CD8-positive, alpha-beta memory T cell (primary cell): Measurements from ENCODE around the gene PPTC7. TPM values are rescaled to one million over a fixed set of nuclear protein-coding genes. Genes with fewer than 3 reads are reported as not detected.
A peak's percentile ranks its signal among the peaks of the same experiment; 100 is the strongest.
"Not testable (repeated sequence)": the region's sequence is repeated elsewhere in the genome, so short reads cannot be mapped to it uniquely, and the experiment has no call there.

Source experiments
- CTCF ChIA-PET: fragments of 350-600 bp; sonication (Branson Sonifier 250); formaldehyde crosslinking; loops from one replicate; lab custom pipeline; 2021; ENCODE audit warnings: antibody characterized with exemption; lab: Charles Lee
- POLR2A ChIA-PET: fragments of 350-600 bp; sonication (Branson Sonifier 250); formaldehyde crosslinking; loops from one replicate; lab custom pipeline; 2021; ENCODE audit warnings: antibody characterized with exemption; lab: Charles Lee
- DNase-seq, 5 donors: peaks; one replicate each; pipeline versions ENCODE4 v3.0.0 to v3.0.0-alpha.2; 2020 to 2022; ENCODE audit warnings: mixed read lengths in 1 of 5
- H3K27ac ChIP-seq: one replicate; pipeline ENCODE4 v1.7.0; 2013; ENCODE audit warnings: low read depth, mild to moderate bottlenecking, low read length, moderate library complexity
- H3K27me3 ChIP-seq: 2 replicates; pipeline ENCODE4 v1.7.0; 2013; ENCODE audit warnings: low read length, mild to moderate bottlenecking; ENCODE audit not compliant: insufficient read depth, poor library complexity, severe bottlenecking
- H3K36me3 ChIP-seq: 2 replicates; pipeline ENCODE4 v1.7.0; 2013; ENCODE audit warnings: mild to moderate bottlenecking, low read length, moderate library complexity; ENCODE audit not compliant: insufficient read depth
- H3K4me1 ChIP-seq: 2 replicates; pipeline ENCODE4 v1.7.0; 2013; ENCODE audit warnings: mild to moderate bottlenecking, low read length, moderate library complexity; ENCODE audit not compliant: insufficient read depth
- H3K4me3 ChIP-seq: 2 replicates; pipeline ENCODE4 v1.7.0; 2013; ENCODE audit warnings: mild to moderate bottlenecking, low read length
- H3K9me3 ChIP-seq: 2 replicates; pipeline ENCODE4 v1.7.0; 2013; ENCODE audit warnings: mild to moderate bottlenecking, low read length
- H3K27ac Mint-ChIP-seq, 8 donors: one replicate each; pipeline ENCODE4 v1.8.0; 2020 to 2021; ENCODE audit warnings: mixed read lengths in 8 of 8, mild to moderate bottlenecking in 6 of 8, inconsistent platforms in 3 of 8, moderate library complexity in 3 of 8
- H3K27me3 Mint-ChIP-seq, 2 donors: one replicate each; pipeline ENCODE4 v1.8.0; 2020 to 2021; ENCODE audit warnings: mixed read lengths in 2 of 2, mild to moderate bottlenecking in 1 of 2, moderate library complexity in 1 of 2
- H3K36me3 Mint-ChIP-seq, 3 donors: one replicate each; pipeline ENCODE4 v1.8.0; 2020 to 2021; ENCODE audit warnings: mixed read lengths in 3 of 3, inconsistent platforms in 1 of 3, mild to moderate bottlenecking in 1 of 3
- H3K4me1 Mint-ChIP-seq, 3 donors: one replicate each; pipeline ENCODE4 v1.8.0; 2020 to 2021; ENCODE audit warnings: mixed read lengths in 3 of 3, inconsistent platforms in 1 of 3, mild to moderate bottlenecking in 1 of 3
- H3K4me3 Mint-ChIP-seq, 7 donors: one replicate each; pipeline ENCODE4 v1.8.0; 2020 to 2021; ENCODE audit warnings: mixed read lengths in 7 of 7, mild to moderate bottlenecking in 6 of 7, moderate library complexity in 4 of 7, inconsistent platforms in 2 of 7
- H3K9me3 Mint-ChIP-seq, 5 donors: one replicate each; pipeline ENCODE4 v1.8.0; 2020 to 2022; ENCODE audit warnings: mixed read lengths in 5 of 5, mild to moderate bottlenecking in 3 of 5, moderate library complexity in 2 of 5, inconsistent platforms in 1 of 5
- polyA plus RNA-seq: library from polyadenylated mRNA; unstranded; fragments of 300-500 nt; fragmentation: Illumina TruSeq; gene quantifications from one replicate; pipeline ENCODE4 v1.2.3, GENCODE V29; 2021
- total RNA-seq, 2 experiments: library from RNA; stranded (reverse); gene quantifications; one replicate each; pipeline ENCODE4 v1.2.3, GENCODE V29; 2021

The PPTC7 gene
- total and polyA plus RNA-seq, 3 experiments from 2014 or later: 11.7 to 52.0 (median 52.0) TPM

DNA sequence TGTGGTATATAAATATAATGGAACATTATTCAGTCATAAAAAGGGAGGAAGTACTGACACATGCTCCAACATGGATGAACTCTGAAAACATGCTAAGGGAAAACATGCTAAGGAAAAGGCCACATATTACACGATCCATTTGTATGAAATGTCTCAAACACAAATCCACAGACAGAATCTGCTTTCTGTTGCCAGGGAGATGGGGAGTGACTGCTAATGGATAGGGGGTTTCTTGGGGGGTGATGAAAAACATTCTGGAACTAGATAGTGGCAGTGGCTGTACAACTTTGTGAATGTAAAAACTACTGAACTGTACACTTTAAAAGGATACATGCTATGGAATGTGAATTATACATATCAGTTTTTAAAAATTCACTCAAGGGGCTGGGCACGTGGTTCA is 6.6 kb downstream of the PPTC7 start:
- Mint-ChIP-seq H3K4me3 (peak overlapping the region in 5 of 7 donors; percentile 16 to 68 (median 43)), H3K27ac (peak overlapping the region in 7 of 8 donors; percentile 9 to 92 (median 78)), H3K4me1 (peaks cover 70 to 86% (median 81%) of the 10 kb centered on the region in 3 donors), H3K27me3 (no peaks in the 10 kb centered on the region), H3K36me3 (peaks cover 1 to 11% (median 10%) of the 10 kb centered on the region in 3 donors), H3K9me3 (peaks cover 5 to 8% (median 7%) of the 10 kb centered on the region in 5 donors)
- Histone ChIP-seq H3K9me3 (peaks cover 4% of the 10 kb centered on the region), H3K4me3 (no peak overlapping the region), H3K36me3 (peaks cover 7% of the 10 kb centered on the region), H3K4me1 (peaks cover 67% of the 10 kb centered on the region), H3K27me3 (no peaks in the 10 kb centered on the region), H3K27ac (no peak overlapping the region)
- no peak for DNase-seq
- ChIA-PET CTCF (interaction anchor here (1.1 to 2.2 kb wide), 5 partner anchors 9 to 27 kb away, joined by 3 to 16 read pairs (median 7); no protein-coding TSS in a partner anchor), POLR2A (no interaction called here)

- Histone ChIP-seq H3K4me3 (no peak overlapping the region), H3K27ac (no peak overlapping the region), H3K4me1 (peaks cover 56% of the 10 kb centered on the region), H3K27me3 (no peaks in the 10 kb centered on the region), H3K9me3 (peaks cover 5% of the 10 kb centered on the region), H3K36me3 (peaks cover 7% of the 10 kb centered on the region)
- no peaks in the 10 kb centered on the region for H3K27me3 Mint-ChIP-seq
- POLR2A ChIA-PET: interaction anchor here (0.6 to 1.3 kb wide), 5 partner anchors 12 to 167 kb away, joined by 3 to 4 read pairs (median 4); no protein-coding TSS in a partner anchor
- H3K4me3 Mint-ChIP-seq: peak overlapping the region in 3 of 7 donors; percentile 18 to 61 (median 43)
- H3K27ac Mint-ChIP-seq: peak overlapping the region in 4 of 8 donors; percentile 41 to 92 (median 71)
- H3K9me3 Mint-ChIP-seq: peaks cover 8 to 13% (median 12%) of the 10 kb centered on the region in 5 donors
- DNase-seq: no peak
- CTCF ChIA-PET: interaction anchor here (1.1 to 2.0 kb wide), 6 partner anchors 11 to 26 kb away, joined by 3 to 16 read pairs (median 4); no protein-coding TSS in a partner anchor
- H3K36me3 Mint-ChIP-seq: peaks cover 1 to 12% (median 11%) of the 10 kb centered on the region in 3 donors
- peaks cover 58 to 74% (median 69%) of the 10 kb centered on the region in 3 donors for H3K4me1 Mint-ChIP-seq
These were observed 7.8 kb downstream of the PPTC7 start for GRCh38 chr12:110575326-110575725.

DNA sequence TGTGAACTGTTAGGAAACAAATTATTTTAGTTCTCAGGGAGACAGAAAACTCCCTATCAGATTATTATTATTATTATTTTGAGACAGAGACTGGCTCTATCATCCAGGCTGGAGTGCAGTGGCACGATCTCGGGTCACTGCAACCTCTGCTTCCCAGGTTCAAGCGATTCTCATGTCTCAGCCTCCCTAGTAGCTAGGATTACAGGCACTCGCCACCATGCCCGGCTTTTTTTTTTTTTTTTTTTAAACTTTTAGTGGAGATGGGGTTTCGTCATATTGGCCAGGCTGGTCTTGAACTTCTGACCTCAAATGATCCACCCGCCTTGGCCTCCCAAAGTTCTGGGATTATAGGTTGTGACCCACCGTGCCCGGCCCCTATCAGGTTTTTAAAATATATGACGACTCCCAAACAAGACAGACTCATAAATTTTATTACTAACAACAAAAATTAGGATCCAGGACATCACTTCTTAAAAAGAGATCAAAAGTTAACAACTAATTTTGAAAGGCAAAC is 8.3 kb downstream of the PPTC7 start:
- Mint-ChIP-seq H3K4me3 (peak overlapping the region in 1 of 7 donors; percentile 18), H3K4me1 (peaks cover 53 to 70% (median 65%) of the 10 kb centered on the region in 3 donors), H3K9me3 (peaks cover 8 to 15% (median 13%) of the 10 kb centered on the region in 5 donors), H3K27ac (peak overlapping the region in 1 of 8 donors; percentile 81), H3K36me3 (peaks cover 1 to 14% (median 13%) of the 10 kb centered on the region in 3 donors)
- H3K36me3 ChIP-seq, H3K27me3 Mint-ChIP-seq, H3K9me3 ChIP-seq, H3K27ac ChIP-seq, H3K4me3 ChIP-seq, H3K27me3 ChIP-seq, DNase-seq: not testable (repeated sequence)
- ChIA-PET CTCF (interaction anchor here (0.7 to 2.0 kb wide), 4 partner anchors 11 to 132 kb away, joined by 5 to 16 read pairs (median 6); no protein-coding TSS in a partner anchor), POLR2A (interaction anchor here (0.6 to 1.3 kb wide), 2 partner anchors 12 to 113 kb away, joined by 3 to 4 read pairs; no protein-coding TSS in a partner anchor)
- peaks cover 51% of the 10 kb centered on the region for H3K4me1 ChIP-seq

- Histone ChIP-seq H3K4me3 (no peak overlapping the region), H3K4me1 (peaks cover 43% of the 10 kb centered on the region), H3K36me3 (peaks cover 7% of the 10 kb centered on the region), H3K27me3 (no peaks in the 10 kb centered on the region), H3K27ac (no peak overlapping the region), H3K9me3 (peaks cover 11% of the 10 kb centered on the region)
- POLR2A ChIA-PET: interaction anchor here (0.6 kb wide), 1 partner anchor 112 kb away, joined by 3 read pairs; no protein-coding TSS in a partner anchor
- CTCF ChIA-PET: interaction anchor here (0.7 to 1.4 kb wide), 2 partner anchors 12 to 132 kb away, joined by 5 read pairs; no protein-coding TSS in a partner anchor
- Mint-ChIP-seq H3K27ac (no peak overlapping the region), H3K9me3 (peaks cover 8 to 21% (median 18%) of the 10 kb centered on the region in 5 donors), H3K4me1 (peaks cover 49 to 69% (median 60%) of the 10 kb centered on the region in 3 donors), H3K27me3 (no peaks in the 10 kb centered on the region), H3K36me3 (peaks cover 1 to 20% (median 18%) of the 10 kb centered on the region in 3 donors), H3K4me3 (no peak overlapping the region)
- no peak for DNase-seq
These were observed 9.1 kb downstream of the PPTC7 start for GRCh38 chr12:110574044-110574443.

DNA sequence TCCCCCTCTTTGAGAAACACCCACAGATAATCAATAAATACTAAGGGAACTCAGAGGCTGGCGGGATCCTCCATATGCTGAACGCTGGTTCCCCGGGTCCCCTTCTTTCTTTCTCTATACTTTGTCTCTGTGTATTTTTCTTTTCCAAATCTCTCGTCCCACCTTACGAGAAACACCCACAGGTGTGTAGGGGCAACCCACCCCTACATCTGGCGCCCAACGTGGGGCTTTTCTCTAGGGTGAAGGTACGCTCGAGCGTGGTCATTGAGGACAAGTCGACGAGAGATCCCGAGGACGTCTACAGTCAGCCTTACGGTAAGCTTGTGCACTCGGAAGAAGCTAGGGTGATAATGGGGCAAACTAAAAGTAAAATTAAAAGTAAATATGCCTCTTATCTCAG is 12.3 kb downstream of the PPTC7 start:
- not testable (repeated sequence) for H3K27ac Mint-ChIP-seq
- peaks cover 1 to 20% (median 18%) of the 10 kb centered on the region in 3 donors for H3K36me3 Mint-ChIP-seq

DNA sequence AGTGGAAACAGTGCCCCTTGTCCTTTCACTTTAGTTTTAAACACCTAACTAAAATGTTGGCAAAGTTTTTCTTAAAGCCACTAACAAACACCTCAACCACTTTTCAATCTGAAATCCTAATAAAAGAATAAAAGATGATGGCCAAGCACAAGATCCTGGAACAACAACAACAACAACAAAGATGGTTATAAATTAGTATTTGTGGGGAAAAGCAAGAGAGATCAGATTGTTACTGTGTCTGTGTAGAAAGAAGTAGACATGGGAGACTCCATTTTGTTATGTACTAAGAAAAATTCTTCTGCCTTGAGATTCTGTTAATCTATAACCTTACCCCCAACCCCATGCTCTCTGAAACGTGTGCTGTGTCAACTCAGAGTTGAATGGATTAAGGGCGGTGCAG is 13.3 kb downstream of the PPTC7 start:
- H3K27me3 Mint-ChIP-seq, H3K36me3 ChIP-seq, H3K27ac ChIP-seq, DNase-seq, POLR2A ChIA-PET, H3K4me3 Mint-ChIP-seq, H3K4me3 ChIP-seq, H3K27me3 ChIP-seq: not testable (repeated sequence)
- peaks cover 11% of the 10 kb centered on the region for H3K9me3 ChIP-seq
- peaks cover 24% of the 10 kb centered on the region for H3K4me1 ChIP-seq
- peaks cover 40 to 66% (median 49%) of the 10 kb centered on the region in 3 donors for H3K4me1 Mint-ChIP-seq
- CTCF ChIA-PET: interaction anchor here (1.2 kb wide), 1 partner anchor 32 kb away, joined by 3 read pairs; no protein-coding TSS in a partner anchor
- peaks cover 1 to 20% (median 18%) of the 10 kb centered on the region in 3 donors for H3K36me3 Mint-ChIP-seq
- H3K9me3 Mint-ChIP-seq: peaks cover 8 to 21% (median 19%) of the 10 kb centered on the region in 5 donors
- peak overlapping the region in 1 of 8 donors; percentile 61 for H3K27ac Mint-ChIP-seq

More for the DNA sequence above, 12.3 kb downstream of the PPTC7 start:
- DNase-seq, POLR2A ChIA-PET, H3K4me3 ChIP-seq, H3K27me3 Mint-ChIP-seq, H3K27ac ChIP-seq, H3K4me3 Mint-ChIP-seq, H3K36me3 ChIP-seq, H3K27me3 ChIP-seq: not testable (repeated sequence)
- Histone ChIP-seq H3K4me1 (peaks cover 30% of the 10 kb centered on the region), H3K9me3 (peaks cover 11% of the 10 kb centered on the region)
- peaks cover 45 to 66% (median 54%) of the 10 kb centered on the region in 3 donors for H3K4me1 Mint-ChIP-seq
- CTCF ChIA-PET: interaction anchor here (1.3 kb wide), 1 partner anchor 31 kb away, joined by 3 read pairs; no protein-coding TSS in a partner anchor
- peaks cover 8 to 21% (median 19%) of the 10 kb centered on the region in 5 donors for H3K9me3 Mint-ChIP-seq

- ChIA-PET CTCF (interaction anchor here (1.2 kb wide), 1 partner anchor 34 kb away, joined by 3 read pairs; no protein-coding TSS in a partner anchor), POLR2A (no interaction called here)
- Histone ChIP-seq H3K9me3 (peaks cover 11% of the 10 kb centered on the region), H3K4me3 (no peak overlapping the region), H3K27ac (no peak overlapping the region), H3K4me1 (peaks cover 26% of the 10 kb centered on the region), H3K27me3 (no peaks in the 10 kb centered on the region), H3K36me3 (peaks cover 7% of the 10 kb centered on the region)
- Mint-ChIP-seq H3K4me3 (peak overlapping the region in 1 of 7 donors; percentile 3), H3K27ac (peak overlapping the region in 1 of 8 donors; percentile 27), H3K27me3 (no peaks in the 10 kb centered on the region), H3K4me1 (peaks cover 43 to 70% (median 49%) of the 10 kb centered on the region in 3 donors), H3K36me3 (peaks cover 1 to 20% (median 18%) of the 10 kb centered on the region in 3 donors), H3K9me3 (peaks cover 8 to 21% (median 19%) of the 10 kb centered on the region in 5 donors)
- DNase-seq: no peak
These were observed 14.4 kb downstream of the PPTC7 start for GRCh38 chr12:110568752-110569151.
